ENCODE data around the gene ZNF324B.

Gene ZNF324B

GRCh38 chr19:58409010-58409790 is 42.2 kb upstream of the ZNF324B start:
- peak overlapping the region; percentile 93 for H3K4me3 ChIP-seq (ENCODE audit: low read length)
- DNase-seq (ENCODE audit: low read depth): no peak
- peak; percentile 3; the same call in 1 of the 2 replicates for TF ChIP-seq CTCF (conservative IDR thresholded peaks at IDR 0.05; ENCODE audit: low read length)

GRCh38 chr19:58416604-58417003 is 34.8 kb upstream of the ZNF324B start:
- no peak for DNase-seq (ENCODE audit: low read depth)
- no peak overlapping the region for H3K4me3 ChIP-seq (ENCODE audit: low read length)
- TF ChIP-seq CTCF (conservative IDR thresholded peaks at IDR 0.05; ENCODE audit: low read length): no peak

GRCh38 chr19:58417071-58417470 is 34.4 kb upstream of the ZNF324B start:
- DNase-seq (ENCODE audit: low read depth): no peak
- H3K4me3 ChIP-seq (ENCODE audit: low read length): no peak overlapping the region
- TF ChIP-seq CTCF (conservative IDR thresholded peaks at IDR 0.05; ENCODE audit: low read length): no peak

GRCh38 chr19:58428617-58429016 is 22.8 kb upstream of the ZNF324B start:
- no peak for DNase-seq (ENCODE audit: low read depth)
- no peak overlapping the region for H3K4me3 ChIP-seq (ENCODE audit: low read length)
- no peak for TF ChIP-seq CTCF (conservative IDR thresholded peaks at IDR 0.05; ENCODE audit: low read length)

- no peak overlapping the region for H3K4me3 ChIP-seq (ENCODE audit: low read length)
- no peak for TF ChIP-seq CTCF (conservative IDR thresholded peaks at IDR 0.05; ENCODE audit: low read length)
- DNase-seq (ENCODE audit: low read depth): no peak
Measured at GRCh38 chr19:58429745-58430144, 21.7 kb upstream of the ZNF324B start.

GRCh38 chr19:58434217-58434616 is 17.2 kb upstream of the ZNF324B start:
- DNase-seq (ENCODE audit: low read depth): peak; percentile 11
- no peak for TF ChIP-seq CTCF (conservative IDR thresholded peaks at IDR 0.05; ENCODE audit: low read length)
- H3K4me3 ChIP-seq (ENCODE audit: low read length): no peak overlapping the region
